BE2C (cell line): ENCODE measurements around the gene IRX4.

Source experiments
- DNase-seq: peaks from one replicate; pipeline ENCODE4 v3.0.0-alpha.2; 2020
- H3K27me3 ChIP-seq: fragments of 250-450 bp; sonication (Bioruptor Pico); 2 replicates; pipeline ENCODE4 v1.5.1; 2020; ENCODE audit warnings: mild to moderate bottlenecking
- H3K36me3 ChIP-seq: fragments of 250-450 bp; sonication (Bioruptor Pico); 2 replicates; pipeline ENCODE4 v1.5.1; 2020; ENCODE audit warnings: mild to moderate bottlenecking
- H3K4me1 ChIP-seq: fragments of 250-450 bp; sonication (Bioruptor Pico); 2 replicates; pipeline ENCODE4 v1.5.1; 2020
- H3K4me3 ChIP-seq: 2 replicates; pipeline ENCODE4 v1.5.1; 2011; ENCODE audit warnings: low read depth, low read length
- H3K9me3 ChIP-seq: fragments of 250-450 bp; sonication (Bioruptor Pico); 2 replicates; pipeline ENCODE4 v1.5.1; 2020
- TF ChIP-seq, protein P1 (sequence below): IDR thresholded peaks from 2 replicates; pipeline ENCODE4 v1.5.1; 2012; ENCODE audit warnings: mild to moderate bottlenecking, low read depth, low read length

Gene IRX4

DNA sequence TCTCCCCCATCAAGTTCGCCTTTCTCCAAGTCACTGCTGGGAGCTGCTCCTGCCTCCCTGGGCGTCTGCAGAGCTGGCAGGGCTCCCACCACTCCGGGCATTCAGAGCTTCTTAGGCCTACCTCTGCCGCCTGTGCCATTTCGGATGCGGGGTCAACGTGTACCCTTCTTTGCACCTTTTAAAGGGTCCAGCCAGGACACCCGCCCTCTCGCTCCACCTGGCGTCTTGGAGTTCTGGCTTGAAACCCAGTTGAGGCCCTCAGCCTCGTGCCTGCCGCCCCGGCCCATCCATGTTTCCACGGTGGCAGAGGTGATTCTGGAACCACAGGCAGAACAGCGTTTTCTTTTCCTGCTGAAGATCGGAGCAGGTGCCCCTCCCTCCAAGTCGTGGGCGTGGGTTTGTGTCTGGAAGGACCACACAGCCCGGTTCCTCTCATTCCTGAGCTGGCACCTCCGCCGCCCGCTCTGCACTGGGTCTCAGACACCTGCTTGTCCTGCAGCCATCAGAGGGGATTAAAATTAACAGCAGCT lies 48.6 kb downstream of the IRX4 start:
- Histone ChIP-seq H3K9me3 (no peaks in the 10 kb centered on the region), H3K36me3 (no peaks in the 10 kb centered on the region), H3K4me1 (no peaks in the 10 kb centered on the region), H3K27me3 (peaks cover 53% of the 10 kb centered on the region), H3K4me3 (no peak overlapping the region)
- TF ChIP-seq, protein P1, sequence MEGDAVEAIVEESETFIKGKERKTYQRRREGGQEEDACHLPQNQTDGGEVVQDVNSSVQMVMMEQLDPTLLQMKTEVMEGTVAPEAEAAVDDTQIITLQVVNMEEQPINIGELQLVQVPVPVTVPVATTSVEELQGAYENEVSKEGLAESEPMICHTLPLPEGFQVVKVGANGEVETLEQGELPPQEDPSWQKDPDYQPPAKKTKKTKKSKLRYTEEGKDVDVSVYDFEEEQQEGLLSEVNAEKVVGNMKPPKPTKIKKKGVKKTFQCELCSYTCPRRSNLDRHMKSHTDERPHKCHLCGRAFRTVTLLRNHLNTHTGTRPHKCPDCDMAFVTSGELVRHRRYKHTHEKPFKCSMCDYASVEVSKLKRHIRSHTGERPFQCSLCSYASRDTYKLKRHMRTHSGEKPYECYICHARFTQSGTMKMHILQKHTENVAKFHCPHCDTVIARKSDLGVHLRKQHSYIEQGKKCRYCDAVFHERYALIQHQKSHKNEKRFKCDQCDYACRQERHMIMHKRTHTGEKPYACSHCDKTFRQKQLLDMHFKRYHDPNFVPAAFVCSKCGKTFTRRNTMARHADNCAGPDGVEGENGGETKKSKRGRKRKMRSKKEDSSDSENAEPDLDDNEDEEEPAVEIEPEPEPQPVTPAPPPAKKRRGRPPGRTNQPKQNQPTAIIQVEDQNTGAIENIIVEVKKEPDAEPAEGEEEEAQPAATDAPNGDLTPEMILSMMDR, result no peak
- DNase-seq, result no peak

DNA sequence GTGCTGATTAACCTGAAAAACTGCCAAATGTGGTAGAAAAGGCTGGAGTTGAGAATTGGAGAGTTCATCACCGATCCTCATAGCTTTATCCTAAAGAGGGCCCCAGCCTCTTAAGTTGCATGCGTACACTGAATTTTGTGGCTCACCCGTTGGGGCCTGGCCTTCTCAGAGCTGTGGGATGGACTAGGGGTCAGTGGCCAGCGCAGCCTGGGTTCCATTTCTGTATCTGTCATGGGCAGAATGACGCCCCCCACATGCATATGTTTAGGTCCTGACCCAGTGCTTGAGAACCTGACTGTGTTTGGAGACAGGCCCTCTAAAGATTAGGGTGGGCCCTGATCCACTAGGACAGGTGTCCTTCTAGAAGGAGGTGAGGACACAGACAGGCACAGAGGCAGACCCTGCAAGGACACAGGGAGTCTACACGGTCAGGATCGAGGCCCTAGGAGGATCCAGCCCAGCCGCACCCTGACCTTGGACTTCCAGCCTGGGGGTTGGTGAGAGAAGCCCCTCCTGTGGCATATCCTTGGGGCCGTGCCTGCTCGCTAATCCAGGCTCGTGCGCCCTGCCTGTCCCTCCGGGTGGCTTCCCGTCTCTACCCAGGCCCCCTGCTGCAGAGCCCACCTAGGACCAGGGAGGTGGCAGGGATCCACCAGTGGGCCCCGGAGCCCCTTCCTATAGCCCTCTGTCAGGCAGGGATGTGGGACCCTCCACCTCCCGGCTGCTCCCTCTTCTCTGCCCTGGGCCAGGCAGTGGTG lies 49.3 kb downstream of the IRX4 start:
- H3K36me3 ChIP-seq, result no peaks in the 10 kb centered on the region
- peaks cover 47% of the 10 kb centered on the region for H3K27me3 ChIP-seq

DNA sequence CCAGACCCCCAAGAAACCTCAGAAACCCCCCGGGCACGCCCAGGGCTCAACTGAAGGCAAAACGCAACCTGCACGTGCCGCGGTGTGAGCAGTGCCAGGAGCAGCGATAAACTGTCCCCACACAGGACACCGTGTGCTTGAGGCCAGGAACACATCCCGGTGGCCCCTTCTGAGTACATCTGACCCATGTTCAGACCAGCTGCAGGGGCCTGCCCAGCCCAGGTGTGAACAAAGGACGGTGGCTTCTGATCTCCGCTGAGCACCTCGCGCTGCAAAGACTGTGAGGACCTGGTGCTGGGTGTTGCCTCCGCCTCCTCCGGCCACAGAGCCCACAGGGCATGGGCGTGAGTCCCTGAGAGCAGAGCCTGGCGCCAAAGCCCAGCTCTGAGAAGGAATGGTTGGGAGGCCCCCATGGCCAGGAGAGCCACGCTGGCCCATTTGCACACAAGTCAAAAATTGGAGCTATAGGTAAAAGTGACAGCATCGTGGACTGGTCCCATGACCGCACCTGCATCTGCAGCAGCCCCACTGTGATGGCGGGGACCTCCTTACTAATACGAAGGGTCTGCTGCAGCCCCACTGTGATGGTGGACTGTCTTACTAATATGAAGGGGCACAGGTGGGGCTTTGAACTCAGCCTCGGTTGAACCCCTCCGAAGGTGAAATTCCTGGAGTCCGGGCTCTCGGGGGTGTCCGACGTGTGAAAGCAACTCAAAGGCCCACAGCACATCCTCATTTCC lies 50.0 kb downstream of the IRX4 start:
- H3K4me3 ChIP-seq, result no peak overlapping the region
- no peaks in the 10 kb centered on the region for H3K9me3 ChIP-seq
- no peak for DNase-seq
- peaks cover 43% of the 10 kb centered on the region for H3K27me3 ChIP-seq
- no peaks in the 10 kb centered on the region for H3K4me1 ChIP-seq
- H3K36me3 ChIP-seq, result no peaks in the 10 kb centered on the region
- TF ChIP-seq, protein P1, result no peak

More for the DNA sequence above, 49.3 kb downstream of the IRX4 start:
- no peaks in the 10 kb centered on the region for H3K4me1 ChIP-seq
- TF ChIP-seq, protein P1, result no peak
- no peaks in the 10 kb centered on the region for H3K9me3 ChIP-seq
- DNase-seq, result no peak
- H3K4me3 ChIP-seq, result no peak overlapping the region

DNA sequence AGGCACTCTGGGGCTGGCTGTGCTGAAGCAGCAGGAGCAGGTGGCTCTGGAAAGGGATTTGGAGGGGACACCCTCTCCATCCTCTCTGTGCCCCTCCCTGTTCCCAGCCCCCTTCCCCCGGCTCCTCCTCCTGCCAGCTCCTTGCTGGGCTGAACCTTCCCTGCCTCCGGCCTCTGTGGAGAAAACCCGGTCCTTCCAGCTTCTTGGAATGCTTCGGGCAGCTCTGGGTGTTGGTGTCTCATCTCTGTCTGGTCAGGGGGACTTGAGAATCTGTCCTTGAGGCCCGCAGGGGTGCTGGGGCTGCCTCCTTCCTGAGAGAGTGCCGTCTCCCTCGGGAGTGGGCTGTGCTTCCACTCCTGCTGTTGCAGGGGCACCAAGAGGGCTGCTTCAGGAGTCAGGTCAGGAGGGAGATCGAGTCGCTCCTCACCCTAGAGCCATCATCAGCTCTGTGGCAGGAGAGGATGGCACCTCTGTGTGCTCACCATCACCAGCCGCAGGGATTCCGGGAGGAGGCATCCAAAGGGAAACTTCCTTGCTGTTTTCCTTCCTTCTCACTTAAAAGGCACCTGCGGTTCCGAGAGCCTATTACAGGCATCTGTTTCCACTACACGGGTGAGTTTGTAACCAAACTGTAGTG lies 50.9 kb downstream of the IRX4 start:
- peaks cover 36% of the 10 kb centered on the region for H3K27me3 ChIP-seq
- no peak for DNase-seq
- no peaks in the 10 kb centered on the region for H3K36me3 ChIP-seq
- H3K4me3 ChIP-seq, result no peak overlapping the region
- H3K9me3 ChIP-seq, result no peaks in the 10 kb centered on the region
- TF ChIP-seq, protein P1, result no peak
- H3K4me1 ChIP-seq, result no peaks in the 10 kb centered on the region; the same call in 1 of the 2 replicates

DNA sequence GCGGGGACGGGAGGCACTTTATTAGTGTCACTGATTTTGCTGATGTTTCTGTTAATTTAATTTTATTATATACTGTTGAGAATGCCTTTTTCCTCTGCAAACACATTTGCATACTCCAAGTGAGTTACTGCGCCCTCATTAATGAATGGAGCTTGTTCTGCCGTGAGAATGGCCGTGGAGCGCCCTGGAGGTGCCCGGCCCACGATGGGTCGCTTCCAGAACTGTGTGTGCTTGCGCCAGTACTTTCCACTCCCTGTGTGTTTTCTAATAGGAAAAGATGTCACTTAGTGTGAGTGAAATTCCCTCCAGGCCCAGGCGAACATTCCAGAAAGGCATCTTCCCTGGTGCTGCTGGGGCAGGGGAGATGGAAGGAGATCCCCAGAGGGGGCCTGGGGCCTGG lies 51.5 kb downstream of the IRX4 start:
- Histone ChIP-seq H3K27me3 (peaks cover 31% of the 10 kb centered on the region), H3K9me3 (no peaks in the 10 kb centered on the region)
- DNase-seq, result no peak

More for the DNA sequence above, 51.5 kb downstream of the IRX4 start:
- H3K36me3 ChIP-seq, result no peaks in the 10 kb centered on the region
- TF ChIP-seq, protein P1, result no peak
- peaks cover 5% of the 10 kb centered on the region for H3K4me1 ChIP-seq
- H3K4me3 ChIP-seq, result no peak overlapping the region
